Vagina (tissue), 2 donors: Measurements from ENCODE around the gene GREB1.

Experiments used
- CTCF ChIP-seq, 3 experiments: fragments of 450-650 bp in 2 of 3; fragments of 200-600 bp in 1 of 3; sonication (generic) in 1 of 3; IDR thresholded peaks; one replicate each; pipeline ENCODE4 v1.5.1; 2017 to 2019; ENCODE audit warnings: antibody characterized with exemption in 3 of 3, mild to moderate bottlenecking in 2 of 3, moderate library complexity in 2 of 3
- POLR2A ChIP-seq, 2 donors: fragments of 450-650 bp; IDR thresholded peaks; one replicate each; pipeline ENCODE4 v1.6.1; 2017; ENCODE audit warnings: antibody characterized with exemption in 2 of 2, mild to moderate bottlenecking in 2 of 2, moderate library complexity in 2 of 2
- POLR2AphosphoS5 ChIP-seq, 2 donors: sonication (generic); formaldehyde crosslinking; IDR thresholded peaks; one replicate each; pipeline ENCODE4 v1.9.0; 2017; ENCODE audit warnings: antibody characterized with exemption in 2 of 2, mild to moderate bottlenecking in 2 of 2, low read depth in 1 of 2; ENCODE audit not compliant: insufficient read depth in 1 of 2

- TF ChIP-seq CTCF (IDR thresholded peaks at IDR 0.05) (no peak), POLR2A (IDR thresholded peaks at IDR 0.05) (no peak), POLR2AphosphoS5 (IDR thresholded peaks at IDR 0.05; ENCODE audit: insufficient read depth in 1 of 2, low read depth in 1 of 2) (no peak)
Observed at GRCh38 chr2:11521775-11522174, 12.1 kb upstream of the GREB1 start.
